ENCODE data around the gene DNAH3. TPM values are rescaled to one million over a fixed set of nuclear protein-coding genes. Genes with fewer than 3 reads are reported as not detected.

The DNAH3 gene
- total and polyA plus RNA-seq, 2 of the 8 experiments (the other 6 are each of a cell fraction or from before 2014, with no cell fraction given) = 0.57 to 0.71 TPM

GRCh38 chr16:21083729-21084268 is 66.8 kb downstream of the DNAH3 start (continued):
- peak; percentile 30 for TF ChIP-seq TAF7 (optimal IDR thresholded peaks at IDR 0.05; ENCODE audit: borderline replicate concordance, low read depth, low read length)

Measured in H1 (cell line).